H9 (cell line): ENCODE results near the gene OCRL. TPM values are rescaled to one million over a fixed set of nuclear protein-coding genes. Genes with fewer than 3 reads are reported as not detected.

Experiments used
- DNase-seq: peaks from one replicate; pipeline ENCODE4 v3.0.0-alpha.2; 2017
- H2AFZ ChIP-seq: one replicate; pipeline ENCODE4 v1.6.1; 2013; ENCODE audit warnings: mild to moderate bottlenecking, low read length, control low read depth, moderate library complexity
- H2AK5ac ChIP-seq: 2 replicates; pipeline ENCODE4 v1.6.1; 2013; ENCODE audit warnings: low read length, control low read depth, mixed read lengths; ENCODE audit not compliant: insufficient read length
- H2BK120ac ChIP-seq: one replicate; pipeline ENCODE4 v1.6.1; 2013; ENCODE audit warnings: low read depth, mild to moderate bottlenecking, low read length, control low read depth, inconsistent platforms; ENCODE audit not compliant: poor library complexity, severe bottlenecking
- H2BK12ac ChIP-seq: 2 replicates; pipeline ENCODE4 v1.6.1; 2013; ENCODE audit warnings: low read length, control low read depth, mixed read lengths, low read depth; ENCODE audit not compliant: insufficient read length
- H2BK15ac ChIP-seq: 2 replicates; pipeline ENCODE4 v1.6.1; 2013; ENCODE audit warnings: low read depth, low read length, control low read depth
- H2BK20ac ChIP-seq: one replicate; pipeline ENCODE4 v1.6.1; 2013; ENCODE audit warnings: low read depth, mild to moderate bottlenecking, low read length, control low read depth, inconsistent platforms; ENCODE audit not compliant: poor library complexity, severe bottlenecking
- H2BK5ac ChIP-seq: 2 replicates; pipeline ENCODE4 v1.6.1; 2013; ENCODE audit warnings: low read length, control low read depth, mixed read lengths; ENCODE audit not compliant: insufficient read length
- H3K14ac ChIP-seq: 2 replicates; pipeline ENCODE4 v1.6.1; 2013; ENCODE audit warnings: low read length, control low read depth; ENCODE audit not compliant: insufficient read depth
- H3K18ac ChIP-seq: 2 replicates; pipeline ENCODE4 v1.6.1; 2013; ENCODE audit warnings: low read depth, mild to moderate bottlenecking, mixed read lengths, low read length, control low read depth; ENCODE audit not compliant: insufficient read length
- H3K23ac ChIP-seq: 2 replicates; pipeline ENCODE4 v1.6.1; 2013; ENCODE audit warnings: low read length, control low read depth, mixed read lengths, low read depth; ENCODE audit not compliant: insufficient read length
- H3K23me2 ChIP-seq: 2 replicates; pipeline ENCODE4 v1.6.1; 2013; ENCODE audit warnings: low read depth, mild to moderate bottlenecking, mixed read lengths, low read length, control low read depth; ENCODE audit not compliant: insufficient read length, poor library complexity, severe bottlenecking
- H3K27ac ChIP-seq: 2 replicates; pipeline ENCODE4 v1.5.1; 2013; ENCODE audit warnings: low read length, control low read depth, mixed read lengths, low read depth; ENCODE audit not compliant: insufficient read length
- H3K27me3 ChIP-seq: 2 replicates; pipeline ENCODE4 v1.6.1; 2013; ENCODE audit warnings: low read length, control low read depth, inconsistent platforms; ENCODE audit not compliant: insufficient read depth
- H3K4ac ChIP-seq: 2 replicates; pipeline ENCODE4 v1.6.1; 2013; ENCODE audit warnings: low read depth, mild to moderate bottlenecking, control low read depth, inconsistent platforms, low read length, moderate library complexity
- H3K4me1 ChIP-seq: 2 replicates; pipeline ENCODE4 v1.6.1; 2013; ENCODE audit warnings: low read length, control low read depth, inconsistent platforms; ENCODE audit not compliant: insufficient read depth
- H3K4me2 ChIP-seq: 2 replicates; pipeline ENCODE4 v1.6.1; 2013; ENCODE audit warnings: low read length, control low read depth, mixed read lengths; ENCODE audit not compliant: insufficient read length, insufficient read depth
- H3K56ac ChIP-seq: 2 replicates; pipeline ENCODE4 v1.6.1; 2013; ENCODE audit warnings: low read depth, mild to moderate bottlenecking, mixed read lengths, low read length, control low read depth; ENCODE audit not compliant: insufficient read length
- H3K79me1 ChIP-seq: 2 replicates; pipeline ENCODE4 v1.6.1; 2013; ENCODE audit warnings: low read depth, mild to moderate bottlenecking, moderate library complexity, low read length, control low read depth, inconsistent platforms; ENCODE audit not compliant: insufficient read depth, poor library complexity, severe bottlenecking
- H3K79me2 ChIP-seq: 2 replicates; pipeline ENCODE4 v1.6.1; 2013; ENCODE audit warnings: low read length, control low read depth, inconsistent platforms; ENCODE audit not compliant: insufficient read depth
- H3K9ac ChIP-seq: 2 replicates; pipeline ENCODE4 v1.6.1; 2013; ENCODE audit warnings: low read length, control low read depth, mixed read lengths; ENCODE audit not compliant: insufficient read length; ENCODE audit errors: extremely low read depth
- H3K9me3 ChIP-seq: one replicate; pipeline ENCODE4 v1.6.1; 2013; ENCODE audit warnings: low read depth, low read length, inconsistent platforms; ENCODE audit not compliant: control insufficient read depth
- H3T11ph ChIP-seq: one replicate; pipeline ENCODE4 v1.6.1; 2013; ENCODE audit warnings: mild to moderate bottlenecking, low read length, control low read depth, inconsistent platforms
- H4K20me1 ChIP-seq: one replicate; pipeline ENCODE4 v1.6.1; 2013; ENCODE audit not compliant: control insufficient read depth, insufficient read length, insufficient read depth
- H4K5ac ChIP-seq: 2 replicates; pipeline ENCODE4 v1.6.1; 2013; ENCODE audit warnings: low read depth, mild to moderate bottlenecking, mixed read lengths, low read length, control low read depth; ENCODE audit not compliant: insufficient read length
- H4K8ac ChIP-seq: replicated peaks from 2 replicates; pipeline ENCODE4 v1.6.1; 2013; ENCODE audit warnings: low read length, control low read depth, mixed read lengths, low read depth; ENCODE audit not compliant: insufficient read length
- H4K91ac ChIP-seq: 2 replicates; pipeline ENCODE4 v1.6.1; 2013; ENCODE audit warnings: low read depth, mild to moderate bottlenecking, moderate library complexity, mixed read lengths, low read length, control low read depth; ENCODE audit not compliant: insufficient read length
- H3K27ac Mint-ChIP-seq, 3 experiments: 2 replicates in 2 of 3; 3 replicates in 1 of 3; pipeline ENCODE4 v1.8.0; 2020 to 2021; ENCODE audit warnings: mixed read lengths in 3 of 3, mild to moderate bottlenecking in 1 of 3, moderate library complexity in 1 of 3
- H3K27me3 Mint-ChIP-seq: 2 replicates; pipeline ENCODE4 v1.8.0; 2021; ENCODE audit warnings: low read depth, mild to moderate bottlenecking, moderate library complexity, mixed read lengths
- H3K36me3 Mint-ChIP-seq, 3 experiments: 2 replicates in 2 of 3; 3 replicates in 1 of 3; pipeline ENCODE4 v1.8.0; 2020 to 2021; ENCODE audit warnings: low read depth in 3 of 3, mixed read lengths in 3 of 3; ENCODE audit not compliant: insufficient read depth in 1 of 3
- H3K4me1 Mint-ChIP-seq, 2 experiments: 2 replicates each; pipeline ENCODE4 v1.8.0; 2020; ENCODE audit warnings: mixed read lengths in 2 of 2
- H3K4me3 Mint-ChIP-seq, 2 experiments: 2 replicates in 1 of 2; 3 replicates in 1 of 2; pipeline ENCODE4 v1.8.0; 2020 to 2021; ENCODE audit warnings: mild to moderate bottlenecking in 2 of 2, mixed read lengths in 2 of 2, moderate library complexity in 1 of 2
- H3K9me3 Mint-ChIP-seq, 2 experiments: 2 replicates in 1 of 2; 3 replicates in 1 of 2; pipeline ENCODE4 v1.8.0; 2020; ENCODE audit warnings: mild to moderate bottlenecking in 2 of 2, mixed read lengths in 2 of 2, moderate library complexity in 1 of 2
- CTCF ChIP-seq: fragments of 200-600 bp; sonication (generic); conservative IDR thresholded peaks from 3 replicates; pipeline ENCODE4 v1.8.0; 2021; ENCODE audit warnings: antibody characterized with exemption, mild to moderate bottlenecking
- WGBS: extraction: QIAGEN DNeasy Blood & Tissue Kit; methylation state at CpG from one replicate; pipeline ENCODE4 v1.1.7; 2013; ENCODE audit warnings: missing lambda C conversion rate, low lambda C conversion rate, mixed read lengths; ENCODE audit not compliant: insufficient read length; ENCODE audit errors: extremely low coverage; 5-methylcytosine and 5-hydroxymethylcytosine counted together
- total RNA-seq: library from RNA; stranded (reverse); gene quantifications from 2 replicates; pipeline ENCODE4 v1.2.1, GENCODE V29; 2021

Gene OCRL
- total RNA-seq, 1 experiment from 2014 or later = 31.4 TPM

GRCh38 chrX:129641941-129642340 is 101.9 kb downstream of the OCRL start:
- Mint-ChIP-seq H3K4me1 (peaks cover 0 to 3% of the 10 kb centered on the region in 2 experiments; a peak in 1 of 4 replicates), H3K27ac (no peak overlapping the region), H3K9me3 (peaks cover 8 to 58% of the 10 kb centered on the region in 2 experiments; a peak in 3 of 5 replicates), H3K36me3 (peaks cover 0 to 2% (median 0%) of the 10 kb centered on the region in 3 experiments; a peak in 1 of 7 replicates), H3K27me3 (peaks cover 54% of the 10 kb centered on the region), H3K4me3 (no peak overlapping the region)
- Histone ChIP-seq H3K9ac (no peak overlapping the region), H4K8ac (no peak overlapping the region), H4K20me1 (no peaks in the 10 kb centered on the region), H3K4me2 (no peak overlapping the region), H3K79me2 (no peaks in the 10 kb centered on the region), H2BK12ac (no peak overlapping the region), H3K56ac (no peak overlapping the region), H3K4ac (no peak overlapping the region), H3K18ac (no peak overlapping the region), H3K27me3 (no peaks in the 10 kb centered on the region; the same call in 1 of the 2 replicates), H2AFZ (no peak overlapping the region), H3K23ac (no peak overlapping the region), H3K79me1 (no peaks in the 10 kb centered on the region), H3K4me1 (no peaks in the 10 kb centered on the region), H4K91ac (no peak overlapping the region), H2BK15ac (no peak overlapping the region), H3K27ac (no peak overlapping the region), H3K23me2 (no peaks in the 10 kb centered on the region), H2AK5ac (no peak overlapping the region), H2BK120ac (no peak overlapping the region), H4K5ac (no peak overlapping the region), H3K9me3 (no peaks in the 10 kb centered on the region), H3K14ac (no peak overlapping the region), H2BK20ac (no peak overlapping the region), H2BK5ac (no peak overlapping the region), H3T11ph (no peak overlapping the region)
- no peak for DNase-seq
- no peak for TF ChIP-seq CTCF
- WGBS = no CpG with 5 or more reads among the region's 3 CpGs

Other genes starting within 250 kb of the OCRL start
- 101 and 105 TPM in 2 replicates for gene SMARCA1, start 16.8 kb upstream of the OCRL start, total RNA-seq
- gene APLN, start 114.7 kb downstream of the OCRL start, total RNA-seq = 0.18 and 0.24 TPM in 2 replicates
- 0.11 TPM in 1 of 2 replicates, not detected in the other for gene XPNPEP2, start 198.7 kb downstream of the OCRL start, total RNA-seq
- not detected in 2 replicates for gene SASH3, start 239.7 kb downstream of the OCRL start, total RNA-seq